CD8-positive, alpha-beta memory T cell (primary cell): ENCODE measurements around the gene USP17L25. TPM values are rescaled to one million over a fixed set of nuclear protein-coding genes. Genes with fewer than 3 reads are reported as not detected.
"Not testable (repeated sequence)": the region's sequence is repeated elsewhere in the genome, so short reads cannot be mapped to it uniquely, and the experiment has no call there.

Source experiments
- CTCF ChIA-PET: fragments of 350-600 bp; sonication (Branson Sonifier 250); formaldehyde crosslinking; loops from one replicate; lab custom pipeline; 2021; ENCODE audit warnings: antibody characterized with exemption; lab: Charles Lee
- POLR2A ChIA-PET: fragments of 350-600 bp; sonication (Branson Sonifier 250); formaldehyde crosslinking; loops from one replicate; lab custom pipeline; 2021; ENCODE audit warnings: antibody characterized with exemption; lab: Charles Lee
- DNase-seq, 5 donors: peaks; one replicate each; pipeline versions ENCODE4 v3.0.0 to v3.0.0-alpha.2; 2020 to 2022; ENCODE audit warnings: mixed read lengths in 1 of 5
- H3K27ac ChIP-seq: one replicate; pipeline ENCODE4 v1.7.0; 2013; ENCODE audit warnings: low read depth, mild to moderate bottlenecking, low read length, moderate library complexity
- H3K27me3 ChIP-seq: 2 replicates; pipeline ENCODE4 v1.7.0; 2013; ENCODE audit warnings: low read length, mild to moderate bottlenecking; ENCODE audit not compliant: insufficient read depth, poor library complexity, severe bottlenecking
- H3K36me3 ChIP-seq: 2 replicates; pipeline ENCODE4 v1.7.0; 2013; ENCODE audit warnings: mild to moderate bottlenecking, low read length, moderate library complexity; ENCODE audit not compliant: insufficient read depth
- H3K4me1 ChIP-seq: 2 replicates; pipeline ENCODE4 v1.7.0; 2013; ENCODE audit warnings: mild to moderate bottlenecking, low read length, moderate library complexity; ENCODE audit not compliant: insufficient read depth
- H3K4me3 ChIP-seq: 2 replicates; pipeline ENCODE4 v1.7.0; 2013; ENCODE audit warnings: mild to moderate bottlenecking, low read length
- H3K9me3 ChIP-seq: 2 replicates; pipeline ENCODE4 v1.7.0; 2013; ENCODE audit warnings: mild to moderate bottlenecking, low read length
- H3K27ac Mint-ChIP-seq, 8 donors: one replicate each; pipeline ENCODE4 v1.8.0; 2020 to 2021; ENCODE audit warnings: mixed read lengths in 8 of 8, mild to moderate bottlenecking in 6 of 8, inconsistent platforms in 3 of 8, moderate library complexity in 3 of 8
- H3K27me3 Mint-ChIP-seq, 2 donors: one replicate each; pipeline ENCODE4 v1.8.0; 2020 to 2021; ENCODE audit warnings: mixed read lengths in 2 of 2, mild to moderate bottlenecking in 1 of 2, moderate library complexity in 1 of 2
- H3K36me3 Mint-ChIP-seq, 3 donors: one replicate each; pipeline ENCODE4 v1.8.0; 2020 to 2021; ENCODE audit warnings: mixed read lengths in 3 of 3, inconsistent platforms in 1 of 3, mild to moderate bottlenecking in 1 of 3
- H3K4me1 Mint-ChIP-seq, 3 donors: one replicate each; pipeline ENCODE4 v1.8.0; 2020 to 2021; ENCODE audit warnings: mixed read lengths in 3 of 3, inconsistent platforms in 1 of 3, mild to moderate bottlenecking in 1 of 3
- H3K4me3 Mint-ChIP-seq, 7 donors: one replicate each; pipeline ENCODE4 v1.8.0; 2020 to 2021; ENCODE audit warnings: mixed read lengths in 7 of 7, mild to moderate bottlenecking in 6 of 7, moderate library complexity in 4 of 7, inconsistent platforms in 2 of 7
- H3K9me3 Mint-ChIP-seq, 5 donors: one replicate each; pipeline ENCODE4 v1.8.0; 2020 to 2022; ENCODE audit warnings: mixed read lengths in 5 of 5, mild to moderate bottlenecking in 3 of 5, moderate library complexity in 2 of 5, inconsistent platforms in 1 of 5
- polyA plus RNA-seq: library from polyadenylated mRNA; unstranded; fragments of 300-500 nt; fragmentation: Illumina TruSeq; gene quantifications from one replicate; pipeline ENCODE4 v1.2.3, GENCODE V29; 2021
- total RNA-seq, 2 experiments: library from RNA; stranded (reverse); gene quantifications; one replicate each; pipeline ENCODE4 v1.2.3, GENCODE V29; 2021

The USP17L25 gene, protein sequence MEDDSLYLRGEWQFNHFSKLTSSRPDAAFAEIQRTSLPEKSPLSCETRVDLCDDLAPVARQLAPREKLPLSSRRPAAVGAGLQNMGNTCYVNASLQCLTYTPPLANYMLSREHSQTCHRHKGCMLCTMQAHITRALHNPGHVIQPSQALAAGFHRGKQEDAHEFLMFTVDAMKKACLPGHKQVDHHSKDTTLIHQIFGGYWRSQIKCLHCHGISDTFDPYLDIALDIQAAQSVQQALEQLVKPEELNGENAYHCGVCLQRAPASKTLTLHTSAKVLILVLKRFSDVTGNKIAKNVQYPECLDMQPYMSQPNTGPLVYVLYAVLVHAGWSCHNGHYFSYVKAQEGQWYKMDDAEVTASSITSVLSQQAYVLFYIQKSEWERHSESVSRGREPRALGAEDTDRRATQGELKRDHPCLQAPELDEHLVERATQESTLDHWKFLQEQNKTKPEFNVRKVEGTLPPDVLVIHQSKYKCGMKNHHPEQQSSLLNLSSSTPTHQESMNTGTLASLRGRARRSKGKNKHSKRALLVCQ
- total RNA-seq = not detected
- not detected for polyA plus RNA-seq

DNA sequence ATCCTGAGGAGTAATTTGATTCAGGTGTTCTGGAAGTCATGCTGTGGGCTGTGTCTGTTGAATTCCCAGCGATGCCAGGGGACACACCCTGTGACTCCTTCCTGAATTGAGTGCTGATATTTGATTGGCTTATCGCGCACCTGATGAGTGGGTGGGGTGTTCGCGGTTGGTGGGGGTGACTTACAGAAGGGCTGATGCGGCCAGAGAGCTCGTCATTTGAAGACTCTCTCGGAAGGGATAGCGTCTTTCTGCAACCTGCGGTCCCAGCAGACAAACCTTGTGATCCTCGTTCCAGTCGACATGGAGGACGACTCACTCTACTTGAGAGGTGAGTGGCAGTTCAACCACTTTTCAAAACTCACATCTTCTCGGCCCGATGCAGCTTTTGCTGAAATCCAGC is at the start of gene USP17L25:
Gene USP17L25, plus strand, starts transcription at position 301 of the 400 bp plus-strand sequence. Its CDS starts 0 bp downstream, at position 301.
- DNase-seq, H3K9me3 ChIP-seq, H3K4me3 Mint-ChIP-seq, POLR2A ChIA-PET, H3K27ac Mint-ChIP-seq, H3K4me1 Mint-ChIP-seq, H3K4me3 ChIP-seq, CTCF ChIA-PET, H3K36me3 Mint-ChIP-seq, H3K27me3 ChIP-seq, H3K9me3 Mint-ChIP-seq, H3K27me3 Mint-ChIP-seq, H3K36me3 ChIP-seq, H3K27ac ChIP-seq, H3K4me1 ChIP-seq: not testable (repeated sequence)

DNA sequence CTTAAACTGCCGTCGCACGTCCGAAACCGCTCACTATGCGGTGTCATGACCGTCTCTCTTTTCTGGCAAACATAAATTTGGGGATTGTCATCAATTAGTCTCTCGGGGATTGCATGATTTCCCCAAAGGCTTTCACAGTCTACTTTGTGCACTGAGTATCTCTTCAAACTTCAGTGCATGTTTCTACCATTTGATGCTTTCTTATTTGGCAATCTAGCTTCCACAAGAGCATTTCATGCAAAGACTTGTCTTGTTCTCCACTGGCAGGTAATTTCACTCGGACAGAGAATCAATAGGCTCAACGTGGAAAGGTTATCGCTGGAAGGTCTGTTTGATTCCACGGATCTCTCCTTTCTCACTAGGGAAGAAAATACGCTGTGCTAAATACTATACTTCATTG is 5.5 kb upstream of the USP17L25 start:
- H3K4me3 Mint-ChIP-seq, DNase-seq, POLR2A ChIA-PET, H3K4me1 ChIP-seq, H3K9me3 ChIP-seq, H3K4me1 Mint-ChIP-seq, H3K36me3 ChIP-seq, H3K27ac ChIP-seq, H3K27ac Mint-ChIP-seq, H3K36me3 Mint-ChIP-seq, H3K27me3 ChIP-seq, H3K4me3 ChIP-seq, H3K27me3 Mint-ChIP-seq, H3K9me3 Mint-ChIP-seq, CTCF ChIA-PET: not testable (repeated sequence)

DNA sequence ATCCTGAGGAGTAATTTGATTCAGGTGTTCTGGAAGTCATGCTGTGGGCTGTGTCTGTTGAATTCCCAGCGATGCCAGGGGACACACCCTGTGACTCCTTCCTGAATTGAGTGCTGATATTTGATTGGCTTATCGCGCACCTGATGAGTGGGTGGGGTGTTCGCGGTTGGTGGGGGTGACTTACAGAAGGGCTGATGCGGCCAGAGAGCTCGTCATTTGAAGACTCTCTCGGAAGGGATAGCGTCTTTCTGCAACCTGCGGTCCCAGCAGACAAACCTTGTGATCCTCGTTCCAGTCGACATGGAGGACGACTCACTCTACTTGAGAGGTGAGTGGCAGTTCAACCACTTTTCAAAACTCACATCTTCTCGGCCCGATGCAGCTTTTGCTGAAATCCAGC is 4.8 kb upstream of the USP17L25 start, which contains the start of gene USP17L24:
Gene USP17L24, plus strand, starts transcription at position 301 of the 400 bp plus-strand sequence. Its CDS starts 0 bp downstream, at position 301.
- H3K9me3 ChIP-seq, CTCF ChIA-PET, H3K4me1 Mint-ChIP-seq, H3K27me3 ChIP-seq, H3K4me1 ChIP-seq, H3K27ac Mint-ChIP-seq, H3K27ac ChIP-seq, H3K36me3 Mint-ChIP-seq, DNase-seq, H3K36me3 ChIP-seq, H3K27me3 Mint-ChIP-seq, H3K4me3 ChIP-seq, H3K9me3 Mint-ChIP-seq, POLR2A ChIA-PET, H3K4me3 Mint-ChIP-seq: not testable (repeated sequence)

DNA sequence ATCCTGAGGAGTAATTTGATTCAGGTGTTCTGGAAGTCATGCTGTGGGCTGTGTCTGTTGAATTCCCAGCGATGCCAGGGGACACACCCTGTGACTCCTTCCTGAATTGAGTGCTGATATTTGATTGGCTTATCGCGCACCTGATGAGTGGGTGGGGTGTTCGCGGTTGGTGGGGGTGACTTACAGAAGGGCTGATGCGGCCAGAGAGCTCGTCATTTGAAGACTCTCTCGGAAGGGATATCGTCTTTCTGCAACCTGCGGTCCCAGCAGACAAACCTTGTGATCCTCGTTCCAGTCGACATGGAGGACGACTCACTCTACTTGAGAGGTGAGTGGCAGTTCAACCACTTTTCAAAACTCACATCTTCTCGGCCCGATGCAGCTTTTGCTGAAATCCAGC is 4.6 kb downstream of the USP17L25 start, which contains the start of gene USP17L26:
Gene USP17L26, plus strand, starts transcription at position 301 of the 400 bp plus-strand sequence. Its CDS starts 0 bp downstream, at position 301.
- H3K27ac Mint-ChIP-seq, H3K9me3 Mint-ChIP-seq, H3K4me3 ChIP-seq, CTCF ChIA-PET, H3K4me1 Mint-ChIP-seq, H3K36me3 Mint-ChIP-seq, H3K9me3 ChIP-seq, H3K4me1 ChIP-seq, H3K27me3 Mint-ChIP-seq, H3K27ac ChIP-seq, DNase-seq, POLR2A ChIA-PET, H3K36me3 ChIP-seq, H3K27me3 ChIP-seq, H3K4me3 Mint-ChIP-seq: not testable (repeated sequence)

DNA sequence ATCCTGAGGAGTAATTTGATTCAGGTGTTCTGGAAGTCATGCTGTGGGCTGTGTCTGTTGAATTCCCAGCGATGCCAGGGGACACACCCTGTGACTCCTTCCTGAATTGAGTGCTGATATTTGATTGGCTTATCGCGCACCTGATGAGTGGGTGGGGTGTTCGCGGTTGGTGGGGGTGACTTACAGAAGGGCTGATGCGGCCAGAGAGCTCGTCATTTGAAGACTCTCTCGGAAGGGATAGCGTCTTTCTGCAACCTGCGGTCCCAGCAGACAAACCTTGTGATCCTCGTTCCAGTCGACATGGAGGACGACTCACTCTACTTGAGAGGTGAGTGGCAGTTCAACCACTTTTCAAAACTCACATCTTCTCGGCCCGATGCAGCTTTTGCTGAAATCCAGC is 9.4 kb downstream of the USP17L25 start, which contains the start of gene USP17L5:
Gene USP17L5, plus strand, starts transcription at position 301 of the 400 bp plus-strand sequence. Its CDS starts 0 bp downstream, at position 301.
- H3K27ac Mint-ChIP-seq, H3K4me1 ChIP-seq, CTCF ChIA-PET, POLR2A ChIA-PET, H3K9me3 ChIP-seq, H3K36me3 Mint-ChIP-seq, H3K27me3 Mint-ChIP-seq, H3K4me3 Mint-ChIP-seq, H3K27me3 ChIP-seq, H3K27ac ChIP-seq, H3K36me3 ChIP-seq, H3K4me1 Mint-ChIP-seq, H3K4me3 ChIP-seq, H3K9me3 Mint-ChIP-seq, DNase-seq: not testable (repeated sequence)

DNA sequence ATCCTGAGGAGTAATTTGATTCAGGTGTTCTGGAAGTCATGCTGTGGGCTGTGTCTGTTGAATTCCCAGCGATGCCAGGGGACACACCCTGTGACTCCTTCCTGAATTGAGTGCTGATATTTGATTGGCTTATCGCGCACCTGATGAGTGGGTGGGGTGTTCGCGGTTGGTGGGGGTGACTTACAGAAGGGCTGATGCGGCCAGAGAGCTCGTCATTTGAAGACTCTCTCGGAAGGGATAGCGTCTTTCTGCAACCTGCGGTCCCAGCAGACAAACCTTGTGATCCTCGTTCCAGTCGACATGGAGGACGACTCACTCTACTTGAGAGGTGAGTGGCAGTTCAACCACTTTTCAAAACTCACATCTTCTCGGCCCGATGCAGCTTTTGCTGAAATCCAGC is 14.1 kb downstream of the USP17L25 start, which contains the start of gene USP17L27:
Gene USP17L27, plus strand, starts transcription at position 301 of the 400 bp plus-strand sequence. Its CDS starts 0 bp downstream, at position 301.
- CTCF ChIA-PET, H3K4me1 Mint-ChIP-seq: not testable (repeated sequence)

DNA sequence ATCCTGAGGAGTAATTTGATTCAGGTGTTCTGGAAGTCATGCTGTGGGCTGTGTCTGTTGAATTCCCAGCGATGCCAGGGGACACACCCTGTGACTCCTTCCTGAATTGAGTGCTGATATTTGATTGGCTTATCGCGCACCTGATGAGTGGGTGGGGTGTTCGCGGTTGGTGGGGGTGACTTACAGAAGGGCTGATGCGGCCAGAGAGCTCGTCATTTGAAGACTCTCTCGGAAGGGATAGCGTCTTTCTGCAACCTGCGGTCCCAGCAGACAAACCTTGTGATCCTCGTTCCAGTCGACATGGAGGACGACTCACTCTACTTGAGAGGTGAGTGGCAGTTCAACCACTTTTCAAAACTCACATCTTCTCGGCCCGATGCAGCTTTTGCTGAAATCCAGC is 18.9 kb downstream of the USP17L25 start, which contains the start of gene USP17L28:
Gene USP17L28, plus strand, starts transcription at position 301 of the 400 bp plus-strand sequence. Its CDS starts 0 bp downstream, at position 301.
- H3K4me3 Mint-ChIP-seq, H3K36me3 Mint-ChIP-seq, H3K4me3 ChIP-seq, H3K36me3 ChIP-seq, H3K27ac ChIP-seq, H3K27me3 Mint-ChIP-seq, CTCF ChIA-PET, H3K27ac Mint-ChIP-seq, H3K9me3 ChIP-seq, DNase-seq, H3K9me3 Mint-ChIP-seq, POLR2A ChIA-PET, H3K4me1 Mint-ChIP-seq, H3K4me1 ChIP-seq, H3K27me3 ChIP-seq: not testable (repeated sequence)

More for the DNA sequence above, 14.1 kb downstream of the USP17L25 start, which contains the start of gene USP17L27:
- H3K9me3 Mint-ChIP-seq, H3K36me3 Mint-ChIP-seq, H3K27me3 ChIP-seq, H3K36me3 ChIP-seq, H3K4me1 ChIP-seq, H3K27me3 Mint-ChIP-seq, H3K4me3 Mint-ChIP-seq, H3K27ac Mint-ChIP-seq, H3K4me3 ChIP-seq, POLR2A ChIA-PET, DNase-seq, H3K27ac ChIP-seq, H3K9me3 ChIP-seq: not testable (repeated sequence)

DNA sequence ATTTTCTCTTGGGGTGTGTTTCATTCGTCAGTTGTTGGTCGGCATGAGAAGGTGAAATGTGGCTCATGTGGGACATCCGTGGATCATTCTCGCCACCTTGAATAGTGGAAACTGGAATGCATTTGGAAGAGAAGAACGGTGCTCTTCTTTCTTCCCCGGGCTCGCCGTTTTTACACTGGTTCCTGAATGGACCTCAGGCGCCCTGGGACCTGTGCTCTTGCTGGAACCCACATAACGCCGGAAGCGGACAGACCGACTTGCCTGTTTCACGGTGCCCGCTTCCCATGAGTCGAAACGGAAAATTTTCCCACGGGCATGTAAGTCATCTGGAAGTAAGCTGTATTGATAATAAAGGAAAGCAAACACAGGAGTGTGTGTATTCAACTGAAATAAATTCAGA is 21.2 kb downstream of the USP17L25 start:
- H3K4me1 Mint-ChIP-seq, H3K36me3 Mint-ChIP-seq, H3K27me3 ChIP-seq, CTCF ChIA-PET, POLR2A ChIA-PET, H3K27me3 Mint-ChIP-seq, H3K4me3 Mint-ChIP-seq, H3K4me3 ChIP-seq, H3K36me3 ChIP-seq, H3K9me3 Mint-ChIP-seq, H3K27ac ChIP-seq, DNase-seq, H3K27ac Mint-ChIP-seq, H3K4me1 ChIP-seq, H3K9me3 ChIP-seq: not testable (repeated sequence)
